Left forelimb (tissue), 1 donor: ENCODE measurements around the gene INSC.

Source experiments
- DNase-seq: peaks from one replicate; pipeline ENCODE4 v3.0.0-alpha.2; 2018; ENCODE audit warnings: low spot score

The INSC gene

GRCh38 chr11:15189641-15190365 lies 75.1 kb downstream of the INSC start:
- no peak for DNase-seq

- DNase-seq, result no peak
Observed at GRCh38 chr11:15190611-15191010, 75.9 kb downstream of the INSC start.

- DNase-seq, result no peak
Observed at GRCh38 chr11:15192005-15192556, 77.4 kb downstream of the INSC start.

GRCh38 chr11:15194671-15195415 lies 80.1 kb downstream of the INSC start:
- no peak for DNase-seq

GRCh38 chr11:15195454-15196200 lies 80.9 kb downstream of the INSC start:
- DNase-seq, result no peak

- no peak for DNase-seq
Observed at GRCh38 chr11:15196704-15197103, 82.0 kb downstream of the INSC start.

GRCh38 chr11:15197696-15198095 lies 83.0 kb downstream of the INSC start:
- DNase-seq, result no peak

- no peak for DNase-seq
Observed at GRCh38 chr11:15198284-15198683, 83.6 kb downstream of the INSC start.

GRCh38 chr11:15199693-15200092 lies 85.0 kb downstream of the INSC start:
- no peak for DNase-seq

GRCh38 chr11:15200696-15201095 lies 86.0 kb downstream of the INSC start:
- no peak for DNase-seq

- no peak for DNase-seq
Observed at GRCh38 chr11:15201586-15201985, 86.9 kb downstream of the INSC start.

GRCh38 chr11:15202626-15203025 lies 87.9 kb downstream of the INSC start:
- no peak for DNase-seq

- no peak for DNase-seq
Observed at GRCh38 chr11:15204711-15205110, 90.0 kb downstream of the INSC start.

- no peak for DNase-seq
Observed at GRCh38 chr11:15206791-15207190, 92.1 kb downstream of the INSC start.

GRCh38 chr11:15208378-15209222 lies 93.9 kb downstream of the INSC start:
- peak; percentile 87 for DNase-seq

- DNase-seq, result no peak
Observed at GRCh38 chr11:15212876-15213275, 98.2 kb downstream of the INSC start.

- no peak for DNase-seq
Observed at GRCh38 chr11:15213471-15214231, 98.9 kb downstream of the INSC start.

- DNase-seq, result no peak
Observed at GRCh38 chr11:15215005-15215404, 100.3 kb downstream of the INSC start.

GRCh38 chr11:15216678-15217077 lies 102.0 kb downstream of the INSC start:
- no peak for DNase-seq

- no peak for DNase-seq
Observed at GRCh38 chr11:15217416-15217815, 102.7 kb downstream of the INSC start.

GRCh38 chr11:15222777-15223176 lies 108.1 kb downstream of the INSC start:
- no peak for DNase-seq
